Measurements from ENCODE around the gene KRT222. TPM values are rescaled to one million over a fixed set of nuclear protein-coding genes. Genes with fewer than 3 reads are reported as not detected.
A peak's percentile ranks its signal among the peaks of the same experiment; 100 is the strongest.

Gene KRT222
- total RNA-seq, 4 donors from 2014 or later: 0.13 to 0.19 TPM; not detected in 2

DNA sequence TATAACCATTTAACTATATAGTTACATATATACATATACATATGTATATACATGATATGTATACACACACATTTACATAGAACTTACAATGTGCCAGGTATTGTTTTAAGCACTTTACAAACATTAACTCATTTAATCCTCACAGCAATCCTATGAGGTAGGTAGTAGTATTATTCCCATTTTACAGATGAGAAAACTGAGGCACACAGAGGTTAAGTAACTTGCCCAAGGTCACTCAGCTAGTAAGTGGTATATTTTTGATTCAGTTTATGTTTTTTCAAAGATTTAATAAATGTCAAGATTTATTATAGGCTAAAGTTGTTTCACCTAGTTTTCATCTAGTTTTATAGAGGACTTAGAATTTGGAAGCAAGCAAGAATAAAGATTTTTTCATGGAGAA lies 6.6 kb downstream of the KRT222 start:
- DNase-seq (ENCODE audit: low spot score in 2 of 2): no peak
- TF ChIP-seq, protein P1, sequence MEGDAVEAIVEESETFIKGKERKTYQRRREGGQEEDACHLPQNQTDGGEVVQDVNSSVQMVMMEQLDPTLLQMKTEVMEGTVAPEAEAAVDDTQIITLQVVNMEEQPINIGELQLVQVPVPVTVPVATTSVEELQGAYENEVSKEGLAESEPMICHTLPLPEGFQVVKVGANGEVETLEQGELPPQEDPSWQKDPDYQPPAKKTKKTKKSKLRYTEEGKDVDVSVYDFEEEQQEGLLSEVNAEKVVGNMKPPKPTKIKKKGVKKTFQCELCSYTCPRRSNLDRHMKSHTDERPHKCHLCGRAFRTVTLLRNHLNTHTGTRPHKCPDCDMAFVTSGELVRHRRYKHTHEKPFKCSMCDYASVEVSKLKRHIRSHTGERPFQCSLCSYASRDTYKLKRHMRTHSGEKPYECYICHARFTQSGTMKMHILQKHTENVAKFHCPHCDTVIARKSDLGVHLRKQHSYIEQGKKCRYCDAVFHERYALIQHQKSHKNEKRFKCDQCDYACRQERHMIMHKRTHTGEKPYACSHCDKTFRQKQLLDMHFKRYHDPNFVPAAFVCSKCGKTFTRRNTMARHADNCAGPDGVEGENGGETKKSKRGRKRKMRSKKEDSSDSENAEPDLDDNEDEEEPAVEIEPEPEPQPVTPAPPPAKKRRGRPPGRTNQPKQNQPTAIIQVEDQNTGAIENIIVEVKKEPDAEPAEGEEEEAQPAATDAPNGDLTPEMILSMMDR (IDR thresholded peaks at IDR 0.05): no peak
- no peak for TF ChIP-seq POLR2A (IDR thresholded peaks at IDR 0.05)
- intact Hi-C loops (cut with DNase I; ENCODE audit: low total_unique reads): no loop called here
- H3K4me3 ChIP-seq (ENCODE audit: low read depth, poor library complexity, severe bottlenecking): no peak overlapping the region

DNA sequence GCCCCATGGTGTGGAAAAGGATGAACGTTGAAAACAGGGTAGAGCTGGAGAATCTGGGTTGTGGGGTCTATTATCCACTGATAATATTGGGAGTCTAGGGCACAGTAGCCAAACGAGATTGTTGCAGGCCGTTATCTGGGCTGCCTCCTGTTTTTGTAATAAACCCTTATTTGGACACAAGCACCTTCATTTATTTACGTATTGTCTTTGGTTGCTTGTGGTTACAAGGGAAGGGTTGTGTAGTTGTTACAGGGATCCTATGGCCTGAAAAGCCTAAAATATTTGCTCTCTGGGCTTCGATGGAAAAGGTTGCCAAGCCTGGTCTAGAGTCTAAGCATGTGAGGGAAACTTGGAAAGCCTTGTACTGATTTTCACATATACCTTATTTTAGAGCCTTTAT lies 13.0 kb downstream of the KRT222 start:
- intact Hi-C loops (cut with DNase I; ENCODE audit: low total_unique reads): no loop called here
- TF ChIP-seq POLR2A (IDR thresholded peaks at IDR 0.05): no peak
- TF ChIP-seq, protein P1 (IDR thresholded peaks at IDR 0.05): no peak
- WGBS, 2 donors: 59 to 68% methylated on average over 5 of the region's 5 CpGs
- H3K4me3 ChIP-seq (ENCODE audit: low read depth, poor library complexity, severe bottlenecking): no peak overlapping the region
- no peak for DNase-seq (ENCODE audit: low spot score in 2 of 2)

- intact Hi-C loops (cut with DNase I; ENCODE audit: low total_unique reads): no loop called here
- peak overlapping the region; percentile 86 for H3K4me3 ChIP-seq (ENCODE audit: low read depth, poor library complexity, severe bottlenecking)
- no peak for TF ChIP-seq POLR2A (IDR thresholded peaks at IDR 0.05)
- TF ChIP-seq, protein P1 (IDR thresholded peaks at IDR 0.05): no peak
- peak in 1 of 2 donors; percentile 86 for DNase-seq (ENCODE audit: low spot score in 2 of 2)
- WGBS, 2 donors: 2 to 4% methylated on average over 21 to 28 of the region's 28 CpGs
Measured at GRCh38 chr17:40648384-40648968, 16.5 kb downstream of the KRT222 start.

DNA sequence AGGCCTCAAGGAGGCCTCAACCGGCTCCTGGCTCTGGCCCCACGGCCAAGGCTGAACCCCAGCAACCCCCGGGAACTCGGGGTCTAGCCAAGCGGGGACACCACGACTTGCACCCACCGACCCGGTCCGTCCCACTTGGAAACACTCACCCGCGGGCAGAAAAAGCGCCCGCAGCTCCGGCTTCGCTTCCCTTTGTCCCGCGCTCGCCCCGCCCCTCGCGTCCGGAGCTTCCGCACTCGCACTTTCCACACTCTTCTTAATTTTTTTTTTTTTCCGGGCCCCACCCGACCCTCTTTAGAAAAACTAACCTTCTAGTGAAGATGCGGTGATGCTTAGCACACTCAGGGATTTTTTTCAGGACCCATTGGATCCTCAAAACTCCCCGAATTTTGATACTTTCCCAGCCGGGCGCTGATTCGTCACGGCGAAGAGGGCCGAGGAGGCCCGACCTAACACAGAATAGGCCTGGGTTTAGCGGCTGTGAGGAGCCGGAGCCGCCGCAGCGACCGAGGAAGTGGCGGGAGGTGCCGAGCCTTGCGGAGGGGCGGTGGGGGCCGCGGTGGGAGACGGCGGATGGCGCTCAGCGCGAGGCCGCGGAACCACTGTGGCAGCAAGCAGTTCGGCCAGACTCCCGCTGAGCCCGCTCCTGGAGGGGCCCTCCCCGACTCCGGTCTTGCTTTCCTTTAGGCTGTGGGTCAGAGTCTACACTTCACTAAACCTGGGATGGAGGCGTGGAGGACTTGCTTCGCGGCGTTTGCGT lies 17.2 kb downstream of the KRT222 start, which contains the start of gene SMARCE1:
Gene SMARCE1 (minus strand): TSS at position 195 of the 760 bp plus-strand sequence. CDS start 2,016 bp downstream, outside the sequence.
- peak; percentile 35 to 93 for DNase-seq (ENCODE audit: low spot score in 2 of 2)
- 0 to 1% methylated on average over 39 to 57 of the region's 64 CpGs for WGBS, 2 donors
- TF ChIP-seq, protein P1 (IDR thresholded peaks at IDR 0.05): no peak
- TF ChIP-seq POLR2A (IDR thresholded peaks at IDR 0.05): peak in 1 of 2 donors; percentile 18
- intact Hi-C loops (cut with DNase I; ENCODE audit: low total_unique reads): no loop called here
- H3K4me3 ChIP-seq (ENCODE audit: low read depth, poor library complexity, severe bottlenecking): peak within 1 kb of the TSS; percentile 86

DNA sequence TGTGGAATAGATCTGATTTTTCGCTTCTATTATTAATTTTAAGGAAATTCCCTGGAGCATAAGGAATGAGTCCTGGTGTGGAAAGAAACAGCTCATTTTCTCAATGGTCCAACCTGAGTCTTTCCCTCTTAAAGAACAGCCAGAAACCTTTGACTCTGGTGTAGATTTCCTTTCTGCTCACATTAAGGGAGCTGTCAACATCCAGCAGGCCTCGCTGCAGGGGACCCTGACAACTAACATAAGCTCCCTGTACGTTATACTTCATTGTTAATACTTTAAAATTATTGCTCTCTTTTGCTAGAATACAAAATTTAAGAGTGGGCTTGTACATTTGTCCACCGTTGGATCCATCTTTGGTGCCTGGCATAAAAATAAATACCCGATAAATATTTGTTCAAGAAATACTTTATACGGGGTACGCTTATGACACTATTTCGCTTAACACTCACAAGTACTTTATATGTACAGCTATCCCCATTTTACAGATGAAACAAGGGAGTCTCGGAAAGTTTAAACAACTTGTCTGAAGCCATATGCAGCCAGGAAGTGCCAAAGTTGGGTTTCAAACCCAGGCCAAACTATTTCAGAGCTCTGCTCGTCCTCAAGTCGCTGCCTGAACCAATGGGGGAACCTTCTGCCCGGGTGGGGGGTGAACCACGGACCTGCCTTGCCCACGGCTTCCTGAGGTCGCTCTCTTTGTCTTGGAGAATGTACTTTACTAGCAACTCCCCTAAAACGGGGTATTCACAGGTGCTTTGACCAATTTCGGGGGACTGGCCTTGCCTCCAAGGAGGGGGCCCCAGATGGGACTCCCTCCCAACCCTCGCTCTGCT lies 18.0 kb downstream of the KRT222 start:
- intact Hi-C loops (cut with DNase I; ENCODE audit: low total_unique reads): no loop called here
- no peak for DNase-seq (ENCODE audit: low spot score in 2 of 2)
- H3K4me3 ChIP-seq (ENCODE audit: low read depth, poor library complexity, severe bottlenecking): peak overlapping the region; percentile 86
- 8 to 10% methylated on average over 18 of the region's 18 CpGs for WGBS, 2 donors
- TF ChIP-seq, protein P1 (IDR thresholded peaks at IDR 0.05): no peak

All from lower leg skin (tissue), 4 donors.